HG03342 (cell line): ENCODE data around the gene CASP5.

Experiments
- ATAC-seq: cut with Tn5 transposase; IDR thresholded peaks from one replicate; pipeline ENCODE4 v1.9.1; 2021; ENCODE audit warnings: mild to moderate bottlenecking, moderate library complexity; ENCODE audit not compliant: unreplicated experiment

The CASP5 gene

DNA sequence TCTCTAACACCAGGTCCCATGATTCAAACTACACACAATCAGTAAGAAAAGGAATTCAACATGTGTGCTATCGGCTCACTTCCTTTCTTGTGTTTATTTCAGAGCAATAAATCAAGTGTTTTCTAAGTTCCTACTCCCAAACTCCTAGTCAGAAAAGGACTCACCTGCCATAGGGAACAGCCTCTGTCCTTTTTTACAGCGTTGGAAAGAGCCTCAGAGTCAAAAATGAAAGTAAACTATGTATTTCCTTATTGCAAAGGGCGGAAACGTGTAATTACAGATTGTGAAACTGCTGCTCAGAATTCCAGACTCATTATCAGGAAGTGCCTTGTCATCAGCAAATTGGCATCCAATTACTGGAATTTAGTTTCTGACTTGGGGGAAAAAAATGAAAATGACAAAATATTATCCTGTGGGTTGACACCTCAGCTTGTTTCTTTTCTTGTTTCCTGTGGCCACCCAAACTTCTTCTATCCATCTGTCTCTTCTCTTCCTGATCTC is 54.6 kb downstream of the CASP5 start, which contains the start of gene CASP4:
Gene CASP4, minus strand, starts transcription at position 220 of the 501 bp plus-strand sequence. Its CDS starts 49 bp downstream, at position 171.
- peak; percentile 92 for ATAC-seq

DNA sequence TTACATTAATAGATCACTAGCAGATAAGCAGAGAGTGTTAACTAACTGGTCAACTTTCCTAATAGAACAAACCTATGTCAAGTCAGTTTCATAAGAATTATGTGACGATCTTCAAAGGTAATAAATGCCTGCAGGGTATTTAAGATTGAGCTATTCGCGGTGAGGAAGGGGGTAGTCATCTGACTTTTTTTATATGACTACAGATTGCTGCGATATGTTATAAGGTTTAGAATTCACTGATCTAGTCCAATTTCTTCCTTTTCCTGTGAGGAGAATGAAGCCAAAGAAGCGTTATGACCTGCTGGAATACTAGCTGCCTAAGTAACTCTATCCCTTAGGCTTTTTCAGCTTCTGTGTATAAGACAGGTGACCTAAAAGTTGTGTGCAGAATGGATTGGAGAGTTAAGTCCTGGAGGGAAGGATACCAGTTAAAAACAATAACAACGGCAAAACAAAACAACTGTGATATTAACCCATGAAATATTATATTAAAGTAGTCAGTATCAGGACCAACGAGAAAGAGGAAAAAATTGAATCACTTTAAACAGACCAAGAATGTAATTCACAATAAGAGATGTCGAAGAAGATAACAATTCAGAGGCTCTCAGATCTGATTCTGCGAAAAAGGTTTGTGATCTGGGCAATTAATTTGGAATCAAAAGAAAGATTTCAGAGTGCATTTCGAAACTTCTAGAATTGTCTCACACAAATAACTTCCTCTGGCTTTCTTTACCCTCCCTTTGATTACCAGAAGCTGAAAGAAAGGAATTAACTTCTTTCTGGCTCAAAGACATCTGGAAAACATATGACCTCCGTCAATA is 55.2 kb downstream of the CASP5 start:
- ATAC-seq: peak; percentile 15

DNA sequence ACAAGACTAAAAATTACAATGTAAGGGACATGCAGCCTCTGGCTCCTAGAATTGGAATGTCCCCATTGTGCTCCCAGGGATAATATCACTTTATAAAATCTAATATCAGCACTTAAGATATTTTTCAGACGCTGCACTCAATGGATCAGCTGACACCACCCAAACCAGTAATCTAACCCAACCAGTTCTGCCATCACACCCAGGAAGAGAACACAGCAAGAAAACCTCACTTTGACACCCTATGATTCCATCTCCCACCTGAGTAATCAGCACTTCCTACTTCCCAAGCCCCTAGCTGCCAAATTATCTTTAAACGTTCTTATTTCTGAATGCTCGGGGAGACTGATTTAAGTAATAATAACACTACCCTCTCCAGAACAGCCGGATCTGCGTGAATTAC is 57.2 kb downstream of the CASP5 start:
- ATAC-seq: no peak

DNA sequence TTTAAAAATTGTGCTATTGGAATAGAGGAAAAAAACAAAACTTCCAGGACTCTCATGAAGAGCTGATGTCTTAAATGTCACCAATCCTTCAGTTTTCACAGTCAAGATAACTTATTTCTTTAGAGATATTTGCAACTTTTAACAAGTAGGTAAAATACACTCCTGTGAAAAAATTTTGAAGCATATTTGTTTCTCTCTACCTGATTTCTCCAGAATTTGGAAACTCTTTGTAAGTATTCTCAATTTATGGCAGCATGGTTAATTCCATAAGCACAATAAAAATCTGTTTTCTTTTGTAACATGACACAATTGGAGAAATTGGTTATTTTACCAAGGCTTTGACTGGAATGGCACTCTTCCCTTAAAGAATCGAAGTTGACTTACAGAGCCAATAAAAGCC is 58.7 kb downstream of the CASP5 start:
- ATAC-seq: no peak

DNA sequence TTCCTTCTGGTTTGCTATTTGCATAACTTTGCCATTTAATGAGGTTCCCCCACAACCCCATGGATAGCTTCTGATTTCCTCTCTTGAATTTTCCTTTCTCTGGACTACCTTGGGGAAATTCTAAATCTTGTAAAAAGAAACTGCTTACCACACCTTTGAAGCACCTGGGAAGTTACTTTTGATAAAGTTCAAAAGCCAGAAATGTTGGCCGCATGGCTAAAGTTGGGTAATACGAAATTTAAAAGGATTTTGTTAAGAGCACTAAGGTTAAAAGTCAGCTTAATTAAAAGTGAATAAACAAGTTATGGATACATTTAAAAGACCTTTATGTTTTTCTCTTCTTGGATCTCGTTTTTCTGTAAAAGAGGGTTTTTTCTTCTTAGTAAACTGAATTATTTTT is 60.1 kb downstream of the CASP5 start:
- ATAC-seq: no peak

DNA sequence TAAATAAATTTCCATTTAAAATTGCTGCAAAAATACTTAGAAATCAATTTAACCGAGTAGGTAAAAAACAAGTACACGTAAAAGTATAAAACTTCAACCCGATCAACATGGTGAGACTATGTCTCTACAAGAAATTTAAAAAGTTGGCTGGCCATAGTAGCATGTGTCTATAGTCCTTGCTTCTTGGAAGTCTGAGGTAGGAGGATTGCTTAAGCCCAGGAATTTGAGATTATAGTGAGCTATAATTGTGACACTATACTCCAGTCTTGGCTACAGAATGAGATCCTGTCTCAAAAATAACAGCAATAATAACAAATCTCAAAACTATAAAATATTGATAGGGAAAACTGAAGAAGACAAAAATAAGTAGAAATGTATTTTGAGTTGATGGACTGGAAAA is 65.7 kb downstream of the CASP5 start:
- no peak for ATAC-seq

DNA sequence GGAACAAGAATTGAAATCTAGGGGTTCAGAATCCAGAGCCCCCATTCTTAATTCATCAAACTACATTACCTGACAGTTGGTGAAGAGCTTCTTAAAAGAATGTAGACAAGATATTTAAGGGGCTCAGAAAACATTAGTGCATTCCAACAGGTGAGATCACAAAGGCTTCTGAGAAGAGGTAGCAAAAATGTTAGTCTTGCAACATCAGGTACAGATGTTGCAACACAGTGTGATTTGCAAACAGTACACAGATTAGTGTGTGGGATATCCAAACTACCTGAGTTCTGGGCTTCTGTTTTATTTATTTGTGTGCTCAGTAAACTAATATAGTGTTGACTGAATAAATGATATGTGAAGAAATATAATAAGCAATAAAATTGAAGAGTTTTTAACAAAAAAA is 66.4 kb downstream of the CASP5 start:
- ATAC-seq: no peak

DNA sequence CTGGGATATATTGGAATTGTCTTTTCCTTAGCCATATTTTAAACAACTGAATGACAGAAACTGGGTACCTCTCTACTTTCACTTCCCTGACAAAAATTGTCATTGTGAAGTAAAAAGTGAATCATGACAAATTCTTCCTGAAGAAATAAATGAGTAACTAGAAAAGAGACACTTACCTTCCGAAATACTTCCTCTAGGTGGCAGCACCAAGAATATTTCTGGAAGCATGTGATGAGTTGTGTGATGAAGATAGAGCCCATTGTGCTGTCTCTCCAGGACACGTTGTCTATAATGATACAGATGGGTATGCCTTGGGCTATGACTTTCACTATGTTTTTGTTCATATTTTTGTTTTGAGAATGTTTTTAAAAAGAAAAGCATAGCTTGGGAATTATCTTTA is 76.1 kb downstream of the CASP5 start:
- ATAC-seq: peak; percentile 98
